Iris pigment epithelial cell (primary cell): Measurements from ENCODE around the gene BLOC1S3.

Experiments used
- DNase-seq: peaks from one replicate; pipeline ENCODE4 v3.0.0-alpha.2; 2011; ENCODE audit warnings: low read depth

BLOC1S3 gene

GRCh38 chr19:45182758-45183157 is 4.2 kb downstream of the BLOC1S3 start:
- DNase-seq: no peak

- DNase-seq: no peak
Measured at GRCh38 chr19:45184115-45184514, 5.5 kb downstream of the BLOC1S3 start.

- peak; percentile 9 for DNase-seq
Measured at GRCh38 chr19:45186509-45187334, 8.1 kb downstream of the BLOC1S3 start.

GRCh38 chr19:45187421-45188100 is 9.0 kb downstream of the BLOC1S3 start:
- no peak for DNase-seq

- DNase-seq: no peak
Measured at GRCh38 chr19:45189971-45190370, 11.4 kb downstream of the BLOC1S3 start.

- no peak for DNase-seq
Measured at GRCh38 chr19:45191375-45191774, 12.8 kb downstream of the BLOC1S3 start.

GRCh38 chr19:45195764-45196163 is 17.2 kb downstream of the BLOC1S3 start:
- DNase-seq: no peak

- DNase-seq: peak; percentile 51
Measured at GRCh38 chr19:45200568-45200967, 22.0 kb downstream of the BLOC1S3 start.

GRCh38 chr19:45202637-45203036 is 24.1 kb downstream of the BLOC1S3 start:
- DNase-seq: no peak

- DNase-seq: no peak
Measured at GRCh38 chr19:45205810-45206209, 27.2 kb downstream of the BLOC1S3 start.

- DNase-seq: no peak
Measured at GRCh38 chr19:45206328-45206727, 27.7 kb downstream of the BLOC1S3 start.

GRCh38 chr19:45211751-45212381 is 33.3 kb downstream of the BLOC1S3 start:
- no peak for DNase-seq

- DNase-seq: no peak
Measured at GRCh38 chr19:45213031-45213430, 34.4 kb downstream of the BLOC1S3 start.

GRCh38 chr19:45215391-45216191 is 37.0 kb downstream of the BLOC1S3 start:
- DNase-seq: no peak

- DNase-seq: no peak
Measured at GRCh38 chr19:45216667-45217066, 38.1 kb downstream of the BLOC1S3 start.

GRCh38 chr19:45217193-45217956 is 38.8 kb downstream of the BLOC1S3 start:
- DNase-seq: no peak

- DNase-seq: no peak
Measured at GRCh38 chr19:45217957-45218334, 39.4 kb downstream of the BLOC1S3 start.

- DNase-seq: no peak
Measured at GRCh38 chr19:45218426-45218825, 39.8 kb downstream of the BLOC1S3 start.

GRCh38 chr19:45218911-45219743 is 40.5 kb downstream of the BLOC1S3 start:
- DNase-seq: no peak

GRCh38 chr19:45222724-45223123 is 44.1 kb downstream of the BLOC1S3 start:
- DNase-seq: no peak

- DNase-seq: no peak
Measured at GRCh38 chr19:45223879-45224278, 45.3 kb downstream of the BLOC1S3 start.
